Uterus (tissue), 4 donors: Measurements from ENCODE around the gene KIAA1328. TPM values are rescaled to one million over a fixed set of nuclear protein-coding genes. Genes with fewer than 3 reads are reported as not detected.

ENCODE experiments used
- DNase-seq, 2 donors: peaks; one replicate each; pipeline ENCODE4 v3.0.0-alpha.2; 2019 to 2020
- H3K27ac ChIP-seq, 2 donors: fragments of 200-600 bp; sonication (generic); 1 replicate in 1 of 2; 2 replicates in 1 of 2; pipeline ENCODE4 v1.5.1; 2016 to 2018
- H3K27me3 ChIP-seq, 2 donors: fragments of 200-600 bp; sonication (generic); one replicate each; pipeline ENCODE4 v1.5.1; 2018 to 2019; ENCODE audit warnings: control low read depth in 1 of 2
- H3K36me3 ChIP-seq, 2 donors: fragments of 200-600 bp; sonication (generic); one replicate each; pipeline ENCODE4 v1.5.1; 2019; ENCODE audit warnings: control low read depth in 1 of 2
- H3K4me1 ChIP-seq, 2 donors: fragments of 200-600 bp; sonication (generic); one replicate each; pipeline ENCODE4 v1.5.1; 2018 to 2019; ENCODE audit warnings: control low read depth in 1 of 2
- H3K4me3 ChIP-seq, 2 donors: fragments of 200-600 bp; sonication (generic); 1 replicate in 1 of 2; 2 replicates in 1 of 2; pipeline ENCODE4 v1.5.1; 2018 to 2019; ENCODE audit warnings: mild to moderate bottlenecking in 1 of 2
- H3K9me3 ChIP-seq, 2 donors: fragments of 200-600 bp; sonication (generic); one replicate each; pipeline ENCODE4 v1.5.1; 2019; ENCODE audit warnings: control low read depth in 1 of 2
- CTCF ChIP-seq, 4 experiments: fragments of 200-600 bp in 2 of 4; fragments of 450-650 bp in 2 of 4; sonication (generic) in 2 of 4; IDR thresholded peaks; one replicate each; pipeline ENCODE4 v1.5.1; 2016 to 2019; ENCODE audit warnings: antibody characterized with exemption in 4 of 4, mild to moderate bottlenecking in 2 of 4, moderate library complexity in 1 of 4
- POLR2A ChIP-seq, 2 donors: fragments of 450-650 bp; IDR thresholded peaks; one replicate each; pipeline ENCODE4 v1.6.1; 2016; ENCODE audit warnings: antibody characterized with exemption in 2 of 2, mild to moderate bottlenecking in 1 of 2, moderate library complexity in 1 of 2
- intact Hi-C: fragments of 100-400 bp; cut with DNase I; formaldehyde crosslinking; loops from one replicate; pipeline ENCODE4 v1.15.1; 2023; ENCODE audit warnings: low total_unique reads
- total RNA-seq, 4 donors: library from RNA; depleted of rRNA in 3 of 4; stranded (reverse); fragments of >200 nt in 3 of 4; gene quantifications; one replicate each; pipeline versions ENCODE4 v1.1.0 to v1.2.4, GENCODE V29; 2014 to 2023
- donor health status: DM: yes; HTN: yes; CAD: no.

Gene KIAA1328
- total RNA-seq, 4 donors from 2014 or later, result 16.5 to 55.1 (median 31.7) TPM

GRCh38 chr18:37259711-37260110 is 430.8 kb downstream of the KIAA1328 start:
- TF ChIP-seq CTCF (IDR thresholded peaks at IDR 0.05) (no peak), POLR2A (IDR thresholded peaks at IDR 0.05) (no peak)
- intact Hi-C loops, result no loop called here
- H3K4me3 ChIP-seq, result no peak overlapping the region
- H3K36me3 ChIP-seq, result no peaks in the 10 kb centered on the region
- no peaks in the 10 kb centered on the region for H3K9me3 ChIP-seq
- H3K4me1 ChIP-seq, result no peaks in the 10 kb centered on the region
- no peak overlapping the region for H3K27ac ChIP-seq
- H3K27me3 ChIP-seq, result peaks cover 0 to 6% of the 10 kb centered on the region in 2 donors
- no peak for DNase-seq

- intact Hi-C loops, result no loop called here
- DNase-seq, result no peak
- H3K9me3 ChIP-seq, result no peaks in the 10 kb centered on the region
- no peak overlapping the region for H3K27ac ChIP-seq
- no peak for TF ChIP-seq CTCF (IDR thresholded peaks at IDR 0.05)
- H3K36me3 ChIP-seq, result no peaks in the 10 kb centered on the region
- peaks cover 0 to 4% of the 10 kb centered on the region in 2 donors for H3K27me3 ChIP-seq
- no peak overlapping the region for H3K4me3 ChIP-seq
- H3K4me1 ChIP-seq, result no peaks in the 10 kb centered on the region
These were observed 431.6 kb downstream of the KIAA1328 start for GRCh38 chr18:37260367-37261093.

- Histone ChIP-seq H3K36me3 (no peaks in the 10 kb centered on the region), H3K27ac (no peak overlapping the region), H3K27me3 (no peaks in the 10 kb centered on the region), H3K9me3 (no peaks in the 10 kb centered on the region), H3K4me3 (no peak overlapping the region), H3K4me1 (no peaks in the 10 kb centered on the region)
- DNase-seq, result no peak
- intact Hi-C loops, result no loop called here
- TF ChIP-seq POLR2A (IDR thresholded peaks at IDR 0.05) (no peak), CTCF (IDR thresholded peaks at IDR 0.05) (no peak)
These were observed 432.4 kb downstream of the KIAA1328 start for GRCh38 chr18:37261246-37261840.

- intact Hi-C loops, result no loop called here
These were observed 433.1 kb downstream of the KIAA1328 start for GRCh38 chr18:37261988-37262387.

More at GRCh38 chr18:37261988-37262387, 433.1 kb downstream of the KIAA1328 start:
- TF ChIP-seq CTCF (IDR thresholded peaks at IDR 0.05), result no peak
- no peak for TF ChIP-seq POLR2A (IDR thresholded peaks at IDR 0.05)
- DNase-seq, result no peak
- Histone ChIP-seq H3K4me3 (no peak overlapping the region), H3K4me1 (no peaks in the 10 kb centered on the region), H3K9me3 (no peaks in the 10 kb centered on the region), H3K27ac (no peak overlapping the region), H3K36me3 (no peaks in the 10 kb centered on the region), H3K27me3 (no peaks in the 10 kb centered on the region)
